Common myeloid progenitor, CD34-positive (primary cell): Measurements from ENCODE around the gene COL1A2. TPM values are rescaled to one million over a fixed set of nuclear protein-coding genes. Genes with fewer than 3 reads are reported as not detected.

Source experiments
- CTCF ChIA-PET: fragments of 350-600 bp; sonication (Branson Sonifier 250); formaldehyde crosslinking; loops from one replicate; lab custom pipeline; 2021; ENCODE audit warnings: antibody characterized with exemption; lab: Charles Lee
- POLR2A ChIA-PET: fragments of 350-600 bp; sonication (Branson Sonifier 250); formaldehyde crosslinking; loops from one replicate; lab custom pipeline; 2021; ENCODE audit warnings: antibody characterized with exemption; lab: Charles Lee
- DNase-seq, 3 donors: peaks; one replicate each; pipeline versions ENCODE4 v3.0.0 to v3.0.0-alpha.2; 2013
- H3K27ac ChIP-seq, 2 experiments: 1 replicate in 1 of 2; 2 replicates in 1 of 2; pipeline ENCODE4 v1.7.0; 2013; ENCODE audit warnings: inconsistent platforms in 2 of 2, low read length in 2 of 2, mild to moderate bottlenecking in 2 of 2, low read depth in 1 of 2, moderate library complexity in 1 of 2; ENCODE audit not compliant: severe bottlenecking in 2 of 2, insufficient read depth in 1 of 2, poor library complexity in 1 of 2
- H3K27me3 ChIP-seq, 5 experiments: replicated peaks in 2 of 5; 1 replicate in 3 of 5; 2 replicates in 2 of 5; pipeline versions ENCODE4 v1.6.1 to v1.7.0; 2013; ENCODE audit warnings: low read length in 4 of 5, mild to moderate bottlenecking in 2 of 5, moderate library complexity in 2 of 5, inconsistent platforms in 1 of 5; ENCODE audit not compliant: insufficient read depth in 5 of 5, control insufficient read depth in 4 of 5
- H3K36me3 ChIP-seq, 4 experiments: 1 replicate in 2 of 4; 2 replicates in 2 of 4; pipeline versions ENCODE4 v1.6.1 to v1.7.0; 2013; ENCODE audit warnings: low read length in 3 of 4, control low read depth in 1 of 4, mild to moderate bottlenecking in 1 of 4; ENCODE audit not compliant: control insufficient read depth in 4 of 4, insufficient read depth in 4 of 4
- H3K4me1 ChIP-seq, 4 experiments: 1 replicate in 3 of 4; 2 replicates in 1 of 4; pipeline versions ENCODE4 v1.6.1 to v1.7.1; 2013; ENCODE audit warnings: low read length in 3 of 4, mild to moderate bottlenecking in 3 of 4, control low read depth in 1 of 4, inconsistent platforms in 1 of 4, moderate library complexity in 1 of 4; ENCODE audit not compliant: control insufficient read depth in 4 of 4, insufficient read depth in 4 of 4; ENCODE audit errors: control extremely low read depth in 1 of 4
- H3K4me3 ChIP-seq, 7 experiments: 1 replicate in 4 of 7; 2 replicates in 3 of 7; pipeline versions ENCODE4 v1.5.1 to v1.7.0; 2013; ENCODE audit warnings: mild to moderate bottlenecking in 7 of 7, low read length in 6 of 7, moderate library complexity in 6 of 7, inconsistent platforms in 2 of 7, low read depth in 2 of 7, control low read depth in 1 of 7; ENCODE audit not compliant: insufficient read depth in 4 of 7, control insufficient read depth in 1 of 7; ENCODE audit errors: extremely low read depth in 1 of 7
- H3K9me3 ChIP-seq, 5 experiments: 1 replicate in 4 of 5; 2 replicates in 1 of 5; pipeline versions ENCODE4 v1.6.1 to v1.7.1; 2013; ENCODE audit warnings: low read length in 4 of 5, mild to moderate bottlenecking in 2 of 5, inconsistent platforms in 1 of 5, low read depth in 1 of 5, moderate library complexity in 1 of 5; ENCODE audit not compliant: control insufficient read depth in 4 of 5, insufficient read depth in 2 of 5; ENCODE audit errors: control extremely low read depth in 1 of 5
- WGBS: methylation state at CpG from one replicate; pipeline ENCODE4 v1.1.5; 2013; ENCODE audit not compliant: insufficient coverage; 5-methylcytosine and 5-hydroxymethylcytosine counted together
- polyA plus RNA-seq: library from polyadenylated mRNA; unstranded; fragments of 120-200 nt; gene quantifications from one replicate; pipeline ENCODE4 v1.2.1, GENCODE V29; 2013

COL1A2 gene
- not detected for polyA plus RNA-seq

GRCh38 chr7:94394437-94395140 is at the start of gene COL1A2:
Gene COL1A2, plus strand, starts transcription at chr7:94394895. Its CDS starts 137 bp downstream, at chr7:94395032.
- POLR2A ChIA-PET: interaction anchor here (1.0 kb wide), 1 partner anchor 8 kb away, joined by 3 read pairs; no protein-coding TSS in a partner anchor
- Histone ChIP-seq H3K36me3 (no peaks in the 10 kb centered on the region), H3K4me1 (peaks cover 2 to 16% (median 9%) of the 10 kb centered on the region in 4 experiments), H3K9me3 (no peaks in the 10 kb centered on the region), H3K27me3 (peaks cover 0 to 27% (median 11%) of the 10 kb centered on the region in 5 experiments), H3K27ac (no peak within 1 kb of the TSS), H3K4me3 (peak within 1 kb of the TSS in 6 of 7 experiments; percentile 9 to 77 (median 41))
- CTCF ChIA-PET: interaction anchor here (0.6 to 1.7 kb wide), 12 partner anchors 8 to 1154 kb away, joined by 3 to 6 read pairs (median 4); no protein-coding TSS in a partner anchor
- 2% methylated on average over 29 of the region's 32 CpGs for WGBS
- peak; percentile 4 to 48 (median 44) for DNase-seq

- no peaks in the 10 kb centered on the region for H3K36me3 ChIP-seq
- peaks cover 0 to 1% (median 0%) of the 10 kb centered on the region in 5 experiments for H3K9me3 ChIP-seq
- ChIA-PET POLR2A (no interaction called here), CTCF (no interaction called here)
- DNase-seq: no peak
- H3K27ac ChIP-seq: no peak overlapping the region
- no peaks in the 10 kb centered on the region for H3K4me1 ChIP-seq
- H3K27me3 ChIP-seq: no peaks in the 10 kb centered on the region
- H3K4me3 ChIP-seq: no peak overlapping the region
Observed at GRCh38 chr7:94345907-94346306, 48.8 kb upstream of the COL1A2 start.

- WGBS: 100% methylated on average over 1 of the region's 3 CpGs
Observed at GRCh38 chr7:94348142-94348541, 46.6 kb upstream of the COL1A2 start.

GRCh38 chr7:94350734-94351133 is 44.0 kb upstream of the COL1A2 start:
- CTCF ChIA-PET: interaction anchor here (1.5 kb wide), 1 partner anchor 17 kb away, joined by 4 read pairs; no protein-coding TSS in a partner anchor
- no peak overlapping the region for H3K4me3 ChIP-seq
- POLR2A ChIA-PET: no interaction called here
- 80% methylated on average over 1 of the region's 1 CpG for WGBS
- no peaks in the 10 kb centered on the region for H3K27me3 ChIP-seq
- no peak overlapping the region for H3K27ac ChIP-seq
- DNase-seq: no peak
- no peaks in the 10 kb centered on the region for H3K4me1 ChIP-seq
- H3K9me3 ChIP-seq: no peaks in the 10 kb centered on the region
- no peaks in the 10 kb centered on the region for H3K36me3 ChIP-seq

More at GRCh38 chr7:94348142-94348541, 46.6 kb upstream of the COL1A2 start:
- Histone ChIP-seq H3K9me3 (peaks cover 0 to 1% (median 0%) of the 10 kb centered on the region in 5 experiments), H3K36me3 (no peaks in the 10 kb centered on the region), H3K27ac (no peak overlapping the region), H3K4me3 (no peak overlapping the region), H3K4me1 (no peaks in the 10 kb centered on the region), H3K27me3 (no peaks in the 10 kb centered on the region)
- CTCF ChIA-PET: no interaction called here
- no peak for DNase-seq
- POLR2A ChIA-PET: no interaction called here

GRCh38 chr7:94351703-94352102 is 43.0 kb upstream of the COL1A2 start:
- ChIA-PET POLR2A (no interaction called here), CTCF (no interaction called here)
- Histone ChIP-seq H3K27me3 (no peaks in the 10 kb centered on the region), H3K36me3 (no peaks in the 10 kb centered on the region), H3K4me3 (no peak overlapping the region), H3K9me3 (no peaks in the 10 kb centered on the region), H3K4me1 (no peaks in the 10 kb centered on the region), H3K27ac (no peak overlapping the region)
- DNase-seq: no peak
- WGBS: 80% methylated on average over 1 of the region's 4 CpGs

- Histone ChIP-seq H3K27ac (no peak overlapping the region), H3K27me3 (peaks cover 0 to 2% (median 0%) of the 10 kb centered on the region in 5 experiments), H3K9me3 (no peaks in the 10 kb centered on the region), H3K36me3 (no peaks in the 10 kb centered on the region), H3K4me1 (no peaks in the 10 kb centered on the region), H3K4me3 (peak overlapping the region in 1 of 7 experiments; percentile 23)
- ChIA-PET POLR2A (no interaction called here), CTCF (no interaction called here)
- peak in 1 of 3 donors; percentile 18 for DNase-seq
- 45% methylated on average over 6 of the region's 7 CpGs for WGBS
Observed at GRCh38 chr7:94352887-94353286, 41.8 kb upstream of the COL1A2 start.

- POLR2A ChIA-PET: no interaction called here
- H3K36me3 ChIP-seq: no peaks in the 10 kb centered on the region
Observed at GRCh38 chr7:94354953-94355352, 39.7 kb upstream of the COL1A2 start.

More at GRCh38 chr7:94354953-94355352, 39.7 kb upstream of the COL1A2 start:
- H3K9me3 ChIP-seq: peaks cover 0 to 1% (median 0%) of the 10 kb centered on the region in 5 experiments
- H3K27me3 ChIP-seq: peaks cover 0 to 2% (median 0%) of the 10 kb centered on the region in 5 experiments
- H3K4me3 ChIP-seq: no peak overlapping the region
- CTCF ChIA-PET: no interaction called here
- no peaks in the 10 kb centered on the region for H3K4me1 ChIP-seq
- no peak for DNase-seq
- H3K27ac ChIP-seq: no peak overlapping the region
